GM21786 (cell line): ENCODE results near the gene ERP29.
"Not testable (repeated sequence)": the region's sequence is repeated elsewhere in the genome, so short reads cannot be mapped to it uniquely, and the experiment has no call there.

Source experiments
- ATAC-seq: cut with Tn5 transposase; IDR thresholded peaks from one replicate; pipeline ENCODE4 v1.9.1; 2021; ENCODE audit not compliant: unreplicated experiment

The ERP29 gene

GRCh38 chr12:112035219-112035785 is 22.1 kb downstream of the ERP29 start:
- no peak for ATAC-seq

GRCh38 chr12:112036614-112037013 is 23.4 kb downstream of the ERP29 start:
- ATAC-seq: not testable (repeated sequence)

GRCh38 chr12:112046003-112046402 is 32.8 kb downstream of the ERP29 start:
- ATAC-seq: no peak

- no peak for ATAC-seq
These were observed 36.1 kb downstream of the ERP29 start for GRCh38 chr12:112049351-112049750.

- ATAC-seq: no peak
These were observed 47.9 kb downstream of the ERP29 start for GRCh38 chr12:112061137-112061536.

DNA sequence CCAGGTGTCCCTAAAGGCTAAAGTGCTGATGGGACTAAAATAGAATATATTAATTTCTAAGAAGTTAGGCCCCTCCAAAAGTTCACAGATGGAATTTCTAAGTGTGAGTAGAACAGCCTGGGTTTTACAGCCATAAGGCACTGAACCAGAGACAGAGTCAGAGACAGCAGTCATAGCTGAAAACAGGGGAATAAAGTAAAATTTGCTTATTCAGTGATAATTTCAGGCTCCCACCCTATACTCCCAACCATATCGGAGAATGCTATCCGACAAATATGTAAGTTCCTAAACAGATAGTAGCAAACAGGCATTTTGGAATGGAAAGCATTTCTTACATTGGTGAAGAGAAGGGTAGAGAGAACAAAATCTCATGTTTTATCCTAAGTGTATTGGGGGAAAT is 50.0 kb downstream of the ERP29 start:
- no peak for ATAC-seq

DNA sequence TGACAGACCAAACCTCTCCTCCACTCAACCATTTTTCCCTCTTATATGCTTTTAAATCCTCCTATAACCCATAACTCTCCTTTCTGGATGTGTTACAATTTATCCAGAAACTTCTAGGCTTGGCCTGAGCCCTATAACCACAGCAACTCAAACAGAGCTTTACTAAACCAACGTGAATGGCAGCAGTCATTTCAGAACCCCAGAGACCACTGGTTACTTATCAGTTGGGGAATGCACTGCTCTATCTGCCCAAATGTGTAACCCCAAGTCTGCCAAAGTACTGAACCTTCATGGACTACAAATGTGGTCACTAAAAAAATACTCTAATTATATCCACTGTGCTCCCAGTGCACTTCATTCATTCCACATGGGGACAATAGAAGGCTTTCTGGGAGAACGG is 53.3 kb downstream of the ERP29 start:
- no peak for ATAC-seq
